Measurements from ENCODE around the gene CCND1. TPM values are rescaled to one million over a fixed set of nuclear protein-coding genes. Genes with fewer than 3 reads are reported as not detected.

CCND1 gene
- total RNA-seq, 1 experiment from 2014 or later = 372 TPM

DNA sequence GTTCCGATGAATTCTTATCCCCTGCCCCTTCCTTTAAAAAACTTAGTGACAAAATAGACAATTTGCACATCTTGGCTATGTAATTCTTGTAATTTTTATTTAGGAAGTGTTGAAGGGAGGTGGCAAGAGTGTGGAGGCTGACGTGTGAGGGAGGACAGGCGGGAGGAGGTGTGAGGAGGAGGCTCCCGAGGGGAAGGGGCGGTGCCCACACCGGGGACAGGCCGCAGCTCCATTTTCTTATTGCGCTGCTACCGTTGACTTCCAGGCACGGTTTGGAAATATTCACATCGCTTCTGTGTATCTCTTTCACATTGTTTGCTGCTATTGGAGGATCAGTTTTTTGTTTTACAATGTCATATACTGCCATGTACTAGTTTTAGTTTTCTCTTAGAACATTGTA, 12.0 kb downstream of the CCND1 start:
- H3T11ph ChIP-seq (ENCODE audit: low read length) = no peak overlapping the region
- Mint-ChIP-seq H3K36me3 (ENCODE audit: insufficient read depth in 1 of 3, low read depth in 3 of 3) (peaks cover 8 to 61% (median 52%) of the 10 kb centered on the region in 3 experiments; a peak in 6 of 7 replicates), H3K4me3 (no peak overlapping the region), H3K9me3 (no peaks in the 10 kb centered on the region), H3K4me1 (peaks cover 19 to 20% of the 10 kb centered on the region in 2 experiments), H3K27ac (no peak overlapping the region), H3K27me3 (ENCODE audit: low read depth) (no peaks in the 10 kb centered on the region)
- no peaks in the 10 kb centered on the region for H4K20me1 ChIP-seq (ENCODE audit: control insufficient read depth, insufficient read depth, insufficient read length)
- no peak overlapping the region for H3K4me2 ChIP-seq (ENCODE audit: insufficient read depth, insufficient read length, low read length)
- no peak overlapping the region for H3K14ac ChIP-seq (ENCODE audit: insufficient read depth, low read length)
- TF ChIP-seq, protein P1, sequence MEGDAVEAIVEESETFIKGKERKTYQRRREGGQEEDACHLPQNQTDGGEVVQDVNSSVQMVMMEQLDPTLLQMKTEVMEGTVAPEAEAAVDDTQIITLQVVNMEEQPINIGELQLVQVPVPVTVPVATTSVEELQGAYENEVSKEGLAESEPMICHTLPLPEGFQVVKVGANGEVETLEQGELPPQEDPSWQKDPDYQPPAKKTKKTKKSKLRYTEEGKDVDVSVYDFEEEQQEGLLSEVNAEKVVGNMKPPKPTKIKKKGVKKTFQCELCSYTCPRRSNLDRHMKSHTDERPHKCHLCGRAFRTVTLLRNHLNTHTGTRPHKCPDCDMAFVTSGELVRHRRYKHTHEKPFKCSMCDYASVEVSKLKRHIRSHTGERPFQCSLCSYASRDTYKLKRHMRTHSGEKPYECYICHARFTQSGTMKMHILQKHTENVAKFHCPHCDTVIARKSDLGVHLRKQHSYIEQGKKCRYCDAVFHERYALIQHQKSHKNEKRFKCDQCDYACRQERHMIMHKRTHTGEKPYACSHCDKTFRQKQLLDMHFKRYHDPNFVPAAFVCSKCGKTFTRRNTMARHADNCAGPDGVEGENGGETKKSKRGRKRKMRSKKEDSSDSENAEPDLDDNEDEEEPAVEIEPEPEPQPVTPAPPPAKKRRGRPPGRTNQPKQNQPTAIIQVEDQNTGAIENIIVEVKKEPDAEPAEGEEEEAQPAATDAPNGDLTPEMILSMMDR (conservative IDR thresholded peaks at IDR 0.05) = no peak
- no peak overlapping the region for H4K8ac ChIP-seq (replicated peaks; ENCODE audit: insufficient read length, low read depth, low read length)
- H3K79me2 ChIP-seq (ENCODE audit: insufficient read depth, low read length) = no peaks in the 10 kb centered on the region
- no peak overlapping the region for H2AK5ac ChIP-seq (ENCODE audit: insufficient read length, low read length)
- no peak overlapping the region for H4K91ac ChIP-seq (ENCODE audit: insufficient read length, low read depth, low read length)
- H2BK5ac ChIP-seq (ENCODE audit: insufficient read length, low read length) = no peak overlapping the region
- H2AFZ ChIP-seq (ENCODE audit: low read length) = no peak overlapping the region
- no peaks in the 10 kb centered on the region for H3K9me3 ChIP-seq (ENCODE audit: control insufficient read depth, low read depth, low read length)
- H2BK12ac ChIP-seq (ENCODE audit: insufficient read length, low read depth, low read length) = no peak overlapping the region
- no peak overlapping the region for H3K23ac ChIP-seq (ENCODE audit: insufficient read length, low read depth, low read length)
- H3K27me3 ChIP-seq (ENCODE audit: insufficient read depth, low read length) = no peaks in the 10 kb centered on the region
- no peaks in the 10 kb centered on the region for H3K4me1 ChIP-seq (ENCODE audit: insufficient read depth, low read length)
- no peak overlapping the region for H2BK20ac ChIP-seq (ENCODE audit: low read depth, low read length, poor library complexity, severe bottlenecking)
- no peak overlapping the region for H2BK15ac ChIP-seq (ENCODE audit: low read depth, low read length)
- H3K79me1 ChIP-seq (ENCODE audit: insufficient read depth, low read depth, low read length, poor library complexity, severe bottlenecking) = no peaks in the 10 kb centered on the region
- H3K56ac ChIP-seq (ENCODE audit: insufficient read length, low read depth, low read length) = no peak overlapping the region
- no peak overlapping the region for H3K27ac ChIP-seq (ENCODE audit: insufficient read length, low read depth, low read length)
- H3K4ac ChIP-seq (ENCODE audit: low read depth, low read length) = no peak overlapping the region
- WGBS (ENCODE audit: extremely low coverage, insufficient read length, low lambda C conversion rate) = no CpG with 5 or more reads among the region's 11 CpGs
- H3K18ac ChIP-seq (ENCODE audit: insufficient read length, low read depth, low read length) = no peak overlapping the region
- no peak overlapping the region for H4K5ac ChIP-seq (ENCODE audit: insufficient read length, low read depth, low read length)
- H3K9ac ChIP-seq (ENCODE audit: extremely low read depth, insufficient read length, low read length) = no peak overlapping the region
- DNase-seq = peak; percentile 34
- H2BK120ac ChIP-seq (ENCODE audit: low read depth, low read length, poor library complexity, severe bottlenecking) = no peak overlapping the region
- H3K23me2 ChIP-seq (ENCODE audit: insufficient read length, low read depth, low read length, poor library complexity, severe bottlenecking) = no peaks in the 10 kb centered on the region
